ENCODE data around the gene UPK3A.

UPK3A gene

DNA sequence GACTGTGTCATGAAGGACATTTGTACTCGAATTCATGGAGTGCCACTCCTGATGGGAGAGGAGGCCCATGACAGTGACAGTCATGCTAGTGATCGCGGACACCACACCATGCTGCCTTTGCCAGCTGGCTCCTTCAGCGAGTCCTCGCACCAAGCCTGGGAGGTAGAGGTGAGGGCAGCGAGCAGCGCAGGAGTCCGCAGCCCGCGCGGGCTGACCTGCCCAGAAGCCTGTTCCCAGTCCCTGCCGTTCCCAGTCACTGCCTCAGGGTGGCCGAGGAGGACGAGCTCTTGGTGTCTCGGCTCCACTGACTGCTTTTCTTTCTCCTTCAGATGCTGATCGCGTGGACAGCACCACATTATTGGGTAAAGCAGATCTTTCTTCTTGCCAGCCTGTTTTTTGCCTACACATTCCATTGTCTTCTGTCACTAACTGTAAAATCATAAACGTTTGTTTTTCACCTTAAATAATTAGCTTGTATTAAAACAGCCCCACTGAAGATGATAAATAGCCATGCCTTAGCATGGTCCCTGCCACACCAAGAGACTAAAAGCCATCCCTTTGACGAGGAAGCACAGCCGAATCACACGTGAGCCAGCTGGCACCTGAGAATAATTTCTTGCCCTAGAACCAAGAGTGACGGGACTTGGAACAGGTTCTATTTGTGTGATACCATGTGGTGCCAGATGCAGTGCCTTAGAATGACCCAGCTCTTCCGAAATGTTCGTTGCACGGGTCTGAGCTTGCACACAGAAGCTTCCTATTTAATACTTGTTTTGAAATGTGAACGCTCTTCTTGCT lies 50.5 kb downstream of the UPK3A start:
- no peak overlapping the region for H3K4me3 ChIP-seq (ENCODE audit: low read length in 2 of 2)
- no peak overlapping the region for H2BK5ac ChIP-seq (ENCODE audit: low read length)
- no peak for DNase-seq (ENCODE audit: low spot score)
- no peak overlapping the region for H3K14ac ChIP-seq (ENCODE audit: low read length)
- no peak overlapping the region for H3K9ac ChIP-seq (ENCODE audit: low read depth, low read length, poor library complexity)
- no CpG with 5 or more reads among the region's 26 CpGs for WGBS, 2 donors (ENCODE audit: extremely low coverage in 2 of 2, insufficient read length in 2 of 2, insufficient replicate concordance in 1 of 2)
- no peak overlapping the region for H3K4me2 ChIP-seq (ENCODE audit: insufficient read depth, low read length, poor library complexity, severe bottlenecking)
- H3K4ac ChIP-seq (ENCODE audit: low read length): no peak overlapping the region
- no peaks in the 10 kb centered on the region for H3K9me3 ChIP-seq (replicated peaks in 1 of 2; ENCODE audit: control insufficient read depth in 2 of 2, insufficient read depth in 1 of 2, low read depth in 1 of 2, low read length in 2 of 2)
- H3K23ac ChIP-seq (ENCODE audit: low read depth, low read length, poor library complexity): peak overlapping the region; percentile 29
- no peaks in the 10 kb centered on the region for H3K27me3 ChIP-seq (ENCODE audit: control insufficient read depth in 3 of 3, insufficient read depth in 3 of 3, low read depth in 1 of 3, low read length in 3 of 3)
- H2AK5ac ChIP-seq (ENCODE audit: low read depth, low read length): no peak overlapping the region
- no peak overlapping the region for H2BK12ac ChIP-seq (ENCODE audit: low read length)
- peaks cover 4% of the 10 kb centered on the region for H3K79me1 ChIP-seq (ENCODE audit: low read depth, low read length)
- no peak overlapping the region for H4K91ac ChIP-seq (ENCODE audit: low read depth, low read length, poor library complexity)
- H3K27ac ChIP-seq (replicated peaks; ENCODE audit: low read length): no peak overlapping the region
- no peak overlapping the region for H3K18ac ChIP-seq (ENCODE audit: low read length)
- H3K4me1 ChIP-seq (ENCODE audit: control insufficient read depth in 2 of 2, insufficient read depth in 1 of 2, low read depth in 1 of 2, low read length in 2 of 2): peaks cover 0 to 19% of the 10 kb centered on the region in 2 donors
- no peak overlapping the region for H2BK15ac ChIP-seq (ENCODE audit: low read length)
- peaks cover 20 to 77% of the 10 kb centered on the region in 2 donors for H3K36me3 ChIP-seq (replicated peaks in 1 of 2; ENCODE audit: control insufficient read depth in 2 of 2, insufficient read depth in 2 of 2, low read length in 2 of 2)
- H2AFZ ChIP-seq (ENCODE audit: low read length): no peak overlapping the region
- no peak overlapping the region for H4K8ac ChIP-seq (ENCODE audit: low read depth, low read length)
- no peak overlapping the region for H2BK120ac ChIP-seq (ENCODE audit: low read depth, low read length)

DNA sequence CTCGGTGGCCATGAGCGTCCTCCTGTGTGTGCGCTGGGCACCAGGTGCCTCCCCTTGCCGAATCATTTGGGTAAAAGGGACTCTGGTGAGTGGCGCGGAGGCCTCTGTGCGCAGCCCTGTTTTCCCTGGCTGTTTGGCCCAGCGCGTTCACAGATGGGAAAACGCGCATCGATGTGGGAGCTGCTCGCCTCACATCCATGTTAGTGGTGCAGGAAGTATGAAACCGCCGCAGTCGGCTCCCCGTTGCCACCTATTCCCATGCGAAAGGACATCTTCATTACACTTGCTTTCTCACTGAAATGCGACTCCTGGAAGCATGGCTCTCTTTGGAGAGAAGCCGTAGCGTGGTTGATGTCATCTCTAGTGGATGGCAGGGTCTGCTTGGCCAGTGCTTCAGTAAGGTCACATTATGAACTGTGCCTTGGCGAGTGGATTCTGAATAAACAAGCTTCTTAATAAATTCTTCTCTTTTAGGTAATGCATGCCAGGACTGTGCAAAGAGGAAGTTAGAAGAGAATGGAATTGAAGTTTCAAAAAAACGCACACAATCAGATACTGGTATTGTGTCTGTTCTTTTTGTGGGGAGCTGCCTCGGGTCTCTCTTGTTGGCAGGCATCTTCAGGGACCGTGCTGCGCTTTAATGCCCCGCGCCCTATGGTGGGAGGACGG lies 51.2 kb downstream of the UPK3A start:
- Histone ChIP-seq H4K91ac (ENCODE audit: low read depth, low read length, poor library complexity) (no peak overlapping the region), H4K8ac (ENCODE audit: low read depth, low read length) (no peak overlapping the region), H2AFZ (ENCODE audit: low read length) (no peak overlapping the region), H3K36me3 (replicated peaks in 1 of 2; ENCODE audit: control insufficient read depth in 2 of 2, insufficient read depth in 2 of 2, low read length in 2 of 2) (peaks cover 17 to 76% of the 10 kb centered on the region in 2 donors), H3K9me3 (replicated peaks in 1 of 2; ENCODE audit: control insufficient read depth in 2 of 2, insufficient read depth in 1 of 2, low read depth in 1 of 2, low read length in 2 of 2) (no peaks in the 10 kb centered on the region), H2BK12ac (ENCODE audit: low read length) (no peak overlapping the region), H3K4me2 (ENCODE audit: insufficient read depth, low read length, poor library complexity, severe bottlenecking) (no peak overlapping the region), H3K9ac (ENCODE audit: low read depth, low read length, poor library complexity) (no peak overlapping the region), H3K18ac (ENCODE audit: low read length) (no peak overlapping the region), H3K27me3 (ENCODE audit: control insufficient read depth in 3 of 3, insufficient read depth in 3 of 3, low read depth in 1 of 3, low read length in 3 of 3) (no peaks in the 10 kb centered on the region), H2AK5ac (ENCODE audit: low read depth, low read length) (no peak overlapping the region), H3K4me3 (ENCODE audit: low read length in 2 of 2) (no peak overlapping the region), H3K79me1 (ENCODE audit: low read depth, low read length) (peaks cover 4% of the 10 kb centered on the region), H3K23ac (ENCODE audit: low read depth, low read length, poor library complexity) (no peak overlapping the region), H3K27ac (replicated peaks; ENCODE audit: low read length) (no peak overlapping the region), H2BK5ac (ENCODE audit: low read length) (no peak overlapping the region), H2BK120ac (ENCODE audit: low read depth, low read length) (no peak overlapping the region), H2BK15ac (ENCODE audit: low read length) (no peak overlapping the region), H3K14ac (ENCODE audit: low read length) (no peak overlapping the region), H3K4ac (ENCODE audit: low read length) (no peak overlapping the region), H3K4me1 (ENCODE audit: control insufficient read depth in 2 of 2, insufficient read depth in 1 of 2, low read depth in 1 of 2, low read length in 2 of 2) (peaks cover 0 to 19% of the 10 kb centered on the region in 2 donors)
- no peak for DNase-seq (ENCODE audit: low spot score)
- no CpG with 5 or more reads among the region's 29 CpGs for WGBS, 2 donors (ENCODE audit: extremely low coverage in 2 of 2, insufficient read length in 2 of 2, insufficient replicate concordance in 1 of 2)

DNA sequence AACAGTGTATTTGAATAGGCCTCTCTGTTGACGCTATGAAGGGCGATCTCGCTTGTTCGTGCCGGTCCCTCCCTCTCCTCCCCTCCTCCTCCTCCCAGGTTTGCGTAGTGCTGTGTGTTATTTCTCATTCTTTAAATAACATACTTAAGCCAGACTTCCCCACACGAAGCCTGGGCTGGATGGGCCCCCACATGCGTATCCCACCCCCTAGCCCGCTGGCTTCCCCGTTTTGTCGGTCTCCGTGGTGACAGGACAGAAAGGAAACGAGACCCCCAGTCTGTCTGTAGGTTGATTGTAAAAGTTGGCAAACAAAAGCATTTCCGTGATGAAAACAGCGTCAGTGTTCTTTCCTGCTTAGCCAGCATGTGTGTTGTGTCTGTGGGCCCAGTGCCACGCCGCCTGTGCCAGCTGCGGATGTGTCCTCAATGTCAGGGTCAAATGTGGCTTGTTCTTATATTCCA lies 52.3 kb downstream of the UPK3A start:
- Histone ChIP-seq H3K4me1 (ENCODE audit: control insufficient read depth in 2 of 2, insufficient read depth in 1 of 2, low read depth in 1 of 2, low read length in 2 of 2) (peaks cover 0 to 19% of the 10 kb centered on the region in 2 donors), H2BK12ac (ENCODE audit: low read length) (no peak overlapping the region), H2BK5ac (ENCODE audit: low read length) (no peak overlapping the region), H2BK120ac (ENCODE audit: low read depth, low read length) (no peak overlapping the region), H3K9me3 (replicated peaks in 1 of 2; ENCODE audit: control insufficient read depth in 2 of 2, insufficient read depth in 1 of 2, low read depth in 1 of 2, low read length in 2 of 2) (no peaks in the 10 kb centered on the region), H2AK5ac (ENCODE audit: low read depth, low read length) (no peak overlapping the region), H3K27me3 (ENCODE audit: control insufficient read depth in 3 of 3, insufficient read depth in 3 of 3, low read depth in 1 of 3, low read length in 3 of 3) (no peaks in the 10 kb centered on the region), H3K14ac (ENCODE audit: low read length) (no peak overlapping the region), H3K18ac (ENCODE audit: low read length) (no peak overlapping the region), H3K79me1 (ENCODE audit: low read depth, low read length) (peaks cover 4% of the 10 kb centered on the region), H3K4me2 (ENCODE audit: insufficient read depth, low read length, poor library complexity, severe bottlenecking) (no peak overlapping the region), H3K4me3 (ENCODE audit: low read length in 2 of 2) (no peak overlapping the region), H4K8ac (ENCODE audit: low read depth, low read length) (no peak overlapping the region), H3K36me3 (replicated peaks in 1 of 2; ENCODE audit: control insufficient read depth in 2 of 2, insufficient read depth in 2 of 2, low read length in 2 of 2) (peaks cover 15 to 76% of the 10 kb centered on the region in 2 donors), H3K9ac (ENCODE audit: low read depth, low read length, poor library complexity) (no peak overlapping the region), H3K23ac (ENCODE audit: low read depth, low read length, poor library complexity) (no peak overlapping the region), H2AFZ (ENCODE audit: low read length) (no peak overlapping the region), H3K27ac (replicated peaks; ENCODE audit: low read length) (no peak overlapping the region), H3K4ac (ENCODE audit: low read length) (no peak overlapping the region), H4K91ac (ENCODE audit: low read depth, low read length, poor library complexity) (no peak overlapping the region), H2BK15ac (ENCODE audit: low read length) (no peak overlapping the region)
- no CpG with 5 or more reads among the region's 18 CpGs for WGBS, 2 donors (ENCODE audit: extremely low coverage in 2 of 2, insufficient read length in 2 of 2, insufficient replicate concordance in 1 of 2)
- no peak for DNase-seq (ENCODE audit: low spot score)

DNA sequence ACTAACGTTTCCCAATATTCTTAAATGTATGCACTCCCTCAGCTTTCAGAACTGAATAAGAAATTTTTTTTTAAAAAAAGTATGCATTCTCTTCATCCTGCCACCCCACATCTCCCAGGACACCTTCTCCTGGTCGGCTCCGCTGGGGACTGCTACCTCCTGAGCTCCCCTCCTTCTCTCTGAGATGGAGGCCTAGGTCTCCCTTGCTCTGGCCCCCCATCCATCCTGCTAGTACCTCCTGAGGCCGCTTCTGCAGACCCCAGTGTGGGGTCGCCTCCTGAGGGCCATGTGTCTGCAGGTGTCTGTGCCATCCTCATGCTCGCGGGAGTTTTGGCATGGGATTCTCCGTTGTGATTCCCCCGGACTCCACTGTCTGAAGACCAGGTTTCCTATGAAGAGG lies 52.8 kb downstream of the UPK3A start:
- Histone ChIP-seq H3K27ac (replicated peaks; ENCODE audit: low read length) (no peak overlapping the region), H3K23ac (ENCODE audit: low read depth, low read length, poor library complexity) (no peak overlapping the region), H3K4me3 (ENCODE audit: low read length in 2 of 2) (no peak overlapping the region), H2BK12ac (ENCODE audit: low read length) (no peak overlapping the region), H2AK5ac (ENCODE audit: low read depth, low read length) (no peak overlapping the region), H3K27me3 (ENCODE audit: control insufficient read depth in 3 of 3, insufficient read depth in 3 of 3, low read depth in 1 of 3, low read length in 3 of 3) (no peaks in the 10 kb centered on the region), H3K4ac (ENCODE audit: low read length) (no peak overlapping the region), H3K79me1 (ENCODE audit: low read depth, low read length) (peaks cover 4% of the 10 kb centered on the region), H3K9ac (ENCODE audit: low read depth, low read length, poor library complexity) (no peak overlapping the region), H3K4me1 (ENCODE audit: control insufficient read depth in 2 of 2, insufficient read depth in 1 of 2, low read depth in 1 of 2, low read length in 2 of 2) (peaks cover 0 to 19% of the 10 kb centered on the region in 2 donors), H3K14ac (ENCODE audit: low read length) (no peak overlapping the region), H3K4me2 (ENCODE audit: insufficient read depth, low read length, poor library complexity, severe bottlenecking) (no peak overlapping the region), H3K9me3 (replicated peaks in 1 of 2; ENCODE audit: control insufficient read depth in 2 of 2, insufficient read depth in 1 of 2, low read depth in 1 of 2, low read length in 2 of 2) (no peaks in the 10 kb centered on the region), H2AFZ (ENCODE audit: low read length) (no peak overlapping the region), H2BK120ac (ENCODE audit: low read depth, low read length) (no peak overlapping the region), H3K18ac (ENCODE audit: low read length) (no peak overlapping the region), H4K91ac (ENCODE audit: low read depth, low read length, poor library complexity) (no peak overlapping the region), H2BK15ac (ENCODE audit: low read length) (no peak overlapping the region), H2BK5ac (ENCODE audit: low read length) (no peak overlapping the region), H3K36me3 (replicated peaks in 1 of 2; ENCODE audit: control insufficient read depth in 2 of 2, insufficient read depth in 2 of 2, low read length in 2 of 2) (peaks cover 15 to 74% of the 10 kb centered on the region in 2 donors), H4K8ac (ENCODE audit: low read depth, low read length) (no peak overlapping the region)
- no CpG with 5 or more reads among the region's 9 CpGs for WGBS, 2 donors (ENCODE audit: extremely low coverage in 2 of 2, insufficient read length in 2 of 2, insufficient replicate concordance in 1 of 2)
- no peak for DNase-seq (ENCODE audit: low spot score)

Data from neuronal stem cell (in vitro differentiated cells).